Lower lobe of right lung (tissue), 2 donors: ENCODE data around the gene TBL1X. TPM values are rescaled to one million over a fixed set of nuclear protein-coding genes. Genes with fewer than 3 reads are reported as not detected.

Source experiments
- ATAC-seq, 2 donors: fragments of 200-7000 bp; cut with Tn5 transposase; one replicate each; pipeline ENCODE4 v1.9.1; 2020 to 2022; ENCODE audit warnings: mild to moderate bottlenecking in 2 of 2, moderate library complexity in 2 of 2
- DNase-seq: peaks from one replicate; pipeline ENCODE4 v3.0.0-alpha.2; 2020
- H3K27ac ChIP-seq: fragments of 200-600 bp; one replicate; pipeline ENCODE4 v1.8.0; 2022
- H3K27me3 ChIP-seq: fragments of 200-600 bp; one replicate; pipeline ENCODE4 v1.8.0; 2022; ENCODE audit warnings: low read depth
- H3K36me3 ChIP-seq: fragments of 200-600 bp; one replicate; pipeline ENCODE4 v1.8.0; 2022; ENCODE audit warnings: mild to moderate bottlenecking
- H3K4me1 ChIP-seq: fragments of 200-600 bp; one replicate; pipeline ENCODE4 v1.8.0; 2022
- H3K4me3 ChIP-seq: fragments of 200-600 bp; one replicate; pipeline ENCODE4 v1.8.0; 2022; ENCODE audit warnings: mild to moderate bottlenecking
- H3K9me3 ChIP-seq: fragments of 200-600 bp; one replicate; pipeline ENCODE4 v1.8.0; 2022
- intact Hi-C: fragments of 100-400 bp; cut with DNase I; formaldehyde crosslinking; loops from one replicate; pipeline ENCODE4 v1.11.0; 2022
- total RNA-seq: library from RNA; stranded (reverse); fragmentation: NEBNext Ultra II Directional; extraction: Animal tissue kit (Norgen Biotek cat#: 25700); gene quantifications from one replicate; pipeline ENCODE4 v1.2.1, GENCODE V29; 2021
- TF ChIP-seq, protein P1 (sequence below): fragments of 200-600 bp; IDR thresholded peaks from one replicate; pipeline ENCODE4 v1.8.0; 2022; ENCODE audit warnings: antibody characterized with exemption, mild to moderate bottlenecking
- donor health status: DM: no; HTN: yes; CAD: no; lungs with severe emphysema.

The TBL1X gene
- total RNA-seq, 1 donor from 2014 or later, result 21.4 TPM

DNA sequence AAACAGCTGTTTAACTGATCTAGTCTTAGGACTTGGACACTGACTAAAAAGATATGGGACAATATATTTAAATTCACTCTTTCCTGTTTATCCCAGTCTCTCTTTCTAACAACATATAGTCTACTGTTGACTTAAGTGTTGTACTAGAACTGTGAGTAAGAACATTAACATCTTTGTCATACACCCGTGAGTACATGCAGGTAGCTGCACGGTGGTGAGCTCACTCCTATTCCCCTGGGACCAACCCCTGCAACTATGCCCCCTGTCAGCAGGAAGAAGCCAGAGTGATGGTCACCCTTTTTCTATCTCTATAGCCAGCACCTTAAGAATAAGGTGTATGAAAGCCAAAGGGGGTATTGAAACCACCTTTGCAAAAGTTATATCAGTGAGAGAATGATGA lies 17.6 kb downstream of the TBL1X start:
- H3K9me3 ChIP-seq, result no peaks in the 10 kb centered on the region
- H3K4me1 ChIP-seq, result no peaks in the 10 kb centered on the region
- no peaks in the 10 kb centered on the region for H3K36me3 ChIP-seq
- H3K27ac ChIP-seq, result no peak overlapping the region
- TF ChIP-seq, protein P1, sequence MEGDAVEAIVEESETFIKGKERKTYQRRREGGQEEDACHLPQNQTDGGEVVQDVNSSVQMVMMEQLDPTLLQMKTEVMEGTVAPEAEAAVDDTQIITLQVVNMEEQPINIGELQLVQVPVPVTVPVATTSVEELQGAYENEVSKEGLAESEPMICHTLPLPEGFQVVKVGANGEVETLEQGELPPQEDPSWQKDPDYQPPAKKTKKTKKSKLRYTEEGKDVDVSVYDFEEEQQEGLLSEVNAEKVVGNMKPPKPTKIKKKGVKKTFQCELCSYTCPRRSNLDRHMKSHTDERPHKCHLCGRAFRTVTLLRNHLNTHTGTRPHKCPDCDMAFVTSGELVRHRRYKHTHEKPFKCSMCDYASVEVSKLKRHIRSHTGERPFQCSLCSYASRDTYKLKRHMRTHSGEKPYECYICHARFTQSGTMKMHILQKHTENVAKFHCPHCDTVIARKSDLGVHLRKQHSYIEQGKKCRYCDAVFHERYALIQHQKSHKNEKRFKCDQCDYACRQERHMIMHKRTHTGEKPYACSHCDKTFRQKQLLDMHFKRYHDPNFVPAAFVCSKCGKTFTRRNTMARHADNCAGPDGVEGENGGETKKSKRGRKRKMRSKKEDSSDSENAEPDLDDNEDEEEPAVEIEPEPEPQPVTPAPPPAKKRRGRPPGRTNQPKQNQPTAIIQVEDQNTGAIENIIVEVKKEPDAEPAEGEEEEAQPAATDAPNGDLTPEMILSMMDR, result no peak
- ATAC-seq (no peak), DNase-seq (no peak)
- intact Hi-C loops, result no loop called here
- no peak overlapping the region for H3K4me3 ChIP-seq
- no peaks in the 10 kb centered on the region for H3K27me3 ChIP-seq

DNA sequence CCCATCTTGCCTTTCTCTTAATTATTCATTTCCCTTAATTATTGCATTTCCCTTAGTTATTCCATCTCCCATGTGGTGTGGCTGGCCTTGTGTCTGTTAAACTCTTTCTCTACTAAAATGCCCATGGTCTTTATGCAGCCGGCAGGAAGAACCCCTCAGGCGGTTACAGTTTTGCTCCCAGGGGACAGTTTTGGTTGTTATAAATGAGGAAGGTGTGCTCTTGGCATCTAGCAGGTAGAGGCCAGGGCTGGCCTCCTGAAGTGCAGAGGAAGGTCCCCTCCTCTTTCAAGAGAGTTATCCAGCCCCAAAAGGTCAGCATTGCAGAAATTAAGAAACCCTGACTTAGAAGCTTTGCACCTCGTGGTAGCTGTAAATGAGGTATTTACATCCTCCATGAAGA lies 18.0 kb downstream of the TBL1X start:
- no peaks in the 10 kb centered on the region for H3K36me3 ChIP-seq
- TF ChIP-seq, protein P1, result no peak
- no peaks in the 10 kb centered on the region for H3K4me1 ChIP-seq
- H3K27ac ChIP-seq, result no peak overlapping the region
- ATAC-seq, result no peak
- no peaks in the 10 kb centered on the region for H3K9me3 ChIP-seq
- intact Hi-C loops, result no loop called here
- no peaks in the 10 kb centered on the region for H3K27me3 ChIP-seq
- no peak overlapping the region for H3K4me3 ChIP-seq
- no peak for DNase-seq

DNA sequence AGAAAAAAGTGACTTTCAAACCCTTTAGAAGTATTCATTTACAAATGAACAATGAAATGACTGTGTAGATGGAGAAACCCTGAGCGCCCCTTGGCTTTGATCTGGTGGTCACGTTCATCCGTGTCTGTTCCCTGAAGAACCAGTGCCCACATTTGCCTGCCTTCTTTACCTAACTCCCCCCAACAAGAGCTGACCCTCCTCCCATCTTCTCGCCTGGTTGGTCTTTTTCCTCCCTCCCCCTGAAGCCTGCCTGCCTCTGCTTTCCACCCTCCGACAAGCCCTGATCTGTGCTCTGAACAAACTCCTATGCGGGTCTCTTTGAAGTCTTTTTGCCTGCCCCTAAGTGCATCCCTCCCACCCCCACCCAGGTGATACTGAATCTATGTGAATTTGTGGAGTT lies 18.5 kb downstream of the TBL1X start:
- ATAC-seq, result no peak
- Histone ChIP-seq H3K36me3 (no peaks in the 10 kb centered on the region), H3K4me3 (no peak overlapping the region), H3K27me3 (no peaks in the 10 kb centered on the region), H3K27ac (no peak overlapping the region), H3K4me1 (no peaks in the 10 kb centered on the region), H3K9me3 (no peaks in the 10 kb centered on the region)
- intact Hi-C loops, result no loop called here
- DNase-seq, result no peak
- TF ChIP-seq, protein P1, result no peak

DNA sequence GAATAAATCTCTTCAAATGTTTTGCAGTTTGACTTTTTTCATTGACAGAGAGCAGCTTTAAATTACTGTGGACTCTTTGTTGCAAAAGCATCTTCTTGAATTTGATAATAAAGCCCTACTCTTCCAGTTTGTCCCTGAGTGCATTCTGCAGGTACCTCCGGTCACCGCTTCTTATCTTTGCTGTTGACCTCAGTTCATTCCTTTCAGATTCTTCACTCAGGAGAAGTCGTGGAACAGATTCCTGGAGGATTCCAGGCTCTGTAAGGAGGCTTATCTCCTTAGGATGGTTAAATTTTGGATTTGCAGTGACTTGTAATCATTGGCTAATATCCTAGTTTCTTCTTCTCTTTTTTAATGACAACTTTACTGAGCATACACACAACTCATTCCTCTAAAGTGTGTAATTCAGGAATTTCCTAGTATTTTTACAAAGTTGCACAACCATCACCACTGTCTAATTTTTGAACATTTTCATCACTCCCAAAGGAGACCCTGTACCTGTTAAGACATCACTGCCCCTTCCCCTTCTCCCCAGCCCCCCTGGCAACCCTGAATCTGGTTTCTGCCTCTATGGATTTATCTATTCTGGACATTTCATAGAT lies 22.0 kb downstream of the TBL1X start:
- no peaks in the 10 kb centered on the region for H3K9me3 ChIP-seq
- H3K27me3 ChIP-seq, result no peaks in the 10 kb centered on the region
- no peaks in the 10 kb centered on the region for H3K36me3 ChIP-seq
- TF ChIP-seq, protein P1, result no peak
- no peaks in the 10 kb centered on the region for H3K4me1 ChIP-seq
- H3K27ac ChIP-seq, result no peak overlapping the region
- ATAC-seq, result no peak
- no peak overlapping the region for H3K4me3 ChIP-seq
- intact Hi-C loops, result no loop called here
- DNase-seq, result no peak

DNA sequence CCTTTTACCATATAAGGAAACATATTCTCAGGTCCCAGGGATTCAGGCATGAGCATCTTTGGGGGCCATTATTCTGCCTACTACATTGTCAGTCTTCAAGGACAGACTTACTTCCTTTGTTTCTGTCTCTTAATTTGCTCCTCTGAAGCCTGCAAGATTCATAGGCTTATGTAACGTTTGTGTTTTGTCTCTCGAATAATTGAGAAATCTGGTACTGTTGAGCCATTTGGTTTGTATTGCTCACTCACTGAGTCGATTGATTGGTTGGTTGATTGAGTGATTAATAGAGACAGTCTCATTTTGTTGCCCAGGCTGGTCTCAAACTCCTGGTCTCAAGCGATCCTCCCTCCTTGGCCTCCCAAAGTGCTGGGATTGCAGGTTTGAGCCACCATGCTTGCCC lies 23.7 kb downstream of the TBL1X start:
- TF ChIP-seq, protein P1, result no peak
- no peak for DNase-seq
- Histone ChIP-seq H3K36me3 (no peaks in the 10 kb centered on the region), H3K27me3 (no peaks in the 10 kb centered on the region), H3K4me3 (no peak overlapping the region), H3K9me3 (no peaks in the 10 kb centered on the region), H3K4me1 (no peaks in the 10 kb centered on the region), H3K27ac (no peak overlapping the region)
- no peak for ATAC-seq
- intact Hi-C loops, result no loop called here

DNA sequence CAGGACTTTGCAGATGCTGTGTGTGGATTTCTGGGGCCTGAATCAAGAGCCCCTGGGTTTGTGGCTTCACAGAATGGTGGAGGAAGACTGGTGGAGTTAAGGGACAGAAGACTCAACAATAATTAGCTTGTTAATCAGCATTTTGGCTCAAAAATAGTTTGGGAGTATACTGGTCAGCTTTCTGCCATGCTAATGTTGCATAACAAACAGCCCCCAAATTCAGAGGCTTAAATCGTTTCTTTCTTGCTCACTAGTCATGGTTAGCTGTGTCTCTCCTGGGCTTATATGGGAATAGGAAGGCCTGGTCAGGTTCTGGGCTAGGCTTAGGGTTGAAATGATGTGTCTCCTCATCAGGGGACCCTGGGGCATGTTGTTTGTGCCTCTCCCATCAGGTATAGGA lies 24.4 kb downstream of the TBL1X start:
- Histone ChIP-seq H3K27me3 (no peaks in the 10 kb centered on the region), H3K36me3 (no peaks in the 10 kb centered on the region), H3K9me3 (no peaks in the 10 kb centered on the region), H3K4me1 (no peaks in the 10 kb centered on the region), H3K27ac (no peak overlapping the region), H3K4me3 (no peak overlapping the region)
- intact Hi-C loops, result no loop called here
- TF ChIP-seq, protein P1, result no peak
- DNase-seq (no peak), ATAC-seq (no peak)
